ENCODE data around the gene SOCS7.
A peak's percentile ranks its signal among the peaks of the same experiment; 100 is the strongest.

Gene SOCS7

GRCh38 chr17:38351412-38352222 is at the start of gene SOCS7:
SOCS7 (plus strand) TSS chr17:38351844; CDS start chr17:38352053, 209 bp downstream.
- DNase-seq, result peak; percentile 55

GRCh38 chr17:38315497-38315896 is 36.1 kb upstream of the SOCS7 start:
- DNase-seq, result no peak

- no peak for DNase-seq
These were observed 34.6 kb upstream of the SOCS7 start for GRCh38 chr17:38317081-38317480.

GRCh38 chr17:38320482-38320881 is 31.2 kb upstream of the SOCS7 start:
- DNase-seq, result no peak

GRCh38 chr17:38322156-38322779 is 29.4 kb upstream of the SOCS7 start:
- DNase-seq, result no peak

- no peak for DNase-seq
These were observed 28.7 kb upstream of the SOCS7 start for GRCh38 chr17:38322897-38323296.

- no peak for DNase-seq
These were observed 27.4 kb upstream of the SOCS7 start for GRCh38 chr17:38324141-38324697.

- no peak for DNase-seq
These were observed 26.9 kb upstream of the SOCS7 start for GRCh38 chr17:38324772-38325171.

GRCh38 chr17:38325221-38325851 is 26.3 kb upstream of the SOCS7 start:
- no peak for DNase-seq

- DNase-seq, result no peak
These were observed 24.4 kb upstream of the SOCS7 start for GRCh38 chr17:38326996-38327792.

GRCh38 chr17:38327936-38328335 is 23.7 kb upstream of the SOCS7 start:
- DNase-seq, result no peak

- DNase-seq, result no peak
These were observed 23.0 kb upstream of the SOCS7 start for GRCh38 chr17:38328620-38329019.

- DNase-seq, result no peak
These were observed 22.4 kb upstream of the SOCS7 start for GRCh38 chr17:38329284-38329683.

GRCh38 chr17:38329808-38330730 is 21.6 kb upstream of the SOCS7 start:
- no peak for DNase-seq

- DNase-seq, result no peak
These were observed 20.7 kb upstream of the SOCS7 start for GRCh38 chr17:38330941-38331411.

- no peak for DNase-seq
These were observed 18.9 kb upstream of the SOCS7 start for GRCh38 chr17:38332735-38333134.

GRCh38 chr17:38333635-38334295 is 17.9 kb upstream of the SOCS7 start:
- DNase-seq, result no peak

GRCh38 chr17:38334480-38335364 is 16.9 kb upstream of the SOCS7 start:
- no peak for DNase-seq

- DNase-seq, result no peak
These were observed 14.8 kb upstream of the SOCS7 start for GRCh38 chr17:38336838-38337237.

- no peak for DNase-seq
These were observed 13.6 kb upstream of the SOCS7 start for GRCh38 chr17:38338053-38338452.
